ENCODE data around the gene KLK1. TPM values are rescaled to one million over a fixed set of nuclear protein-coding genes. Genes with fewer than 3 reads are reported as not detected.

Gene KLK1
- 3.0 TPM in 2 replicates for total RNA-seq

DNA sequence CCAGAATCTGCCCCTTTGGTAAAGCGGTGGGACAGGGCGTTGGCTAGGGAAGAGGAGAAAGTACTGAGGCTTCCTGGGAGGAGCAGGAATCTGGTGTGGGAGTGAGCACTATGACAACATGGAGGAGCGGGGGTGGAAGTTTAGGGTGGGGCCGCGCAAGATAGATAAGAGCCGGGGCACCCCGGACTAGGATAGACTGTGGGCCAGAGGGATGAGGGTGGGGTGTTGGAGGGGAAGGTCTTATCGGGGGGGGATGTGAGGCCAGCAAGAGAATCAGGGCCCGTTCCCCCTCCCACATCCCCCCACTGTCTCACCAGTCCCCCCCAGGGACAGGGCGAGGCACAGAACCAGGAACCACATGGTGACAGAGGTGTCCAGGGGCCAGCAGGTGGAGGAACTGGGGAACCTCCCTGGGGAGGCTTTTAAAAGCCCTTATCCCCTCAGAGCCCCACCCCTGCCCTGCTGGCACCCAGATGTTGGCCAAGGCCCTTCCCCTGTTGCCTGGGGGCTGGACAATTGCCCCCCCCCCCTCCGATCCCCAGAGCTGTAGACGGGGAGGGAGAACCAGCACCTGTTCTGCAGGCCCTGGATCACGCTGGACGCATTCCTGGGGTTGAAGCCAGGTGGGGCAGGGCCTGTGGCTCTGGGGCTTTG, at the start of gene KLK1:
Gene KLK1 (minus strand): TSS at position 399 of the 654 bp plus-strand sequence. CDS start 39 bp downstream, at position 360.
- Mint-ChIP-seq H3K27me3 (peaks cover 40% of the 10 kb centered on the region), H3K36me3 (ENCODE audit: low read depth) (no peaks in the 10 kb centered on the region), H3K9me3 (no peaks in the 10 kb centered on the region), H3K4me1 (peaks cover 21% of the 10 kb centered on the region), H3K27ac (no peak within 1 kb of the TSS), H3K4me3 (no peak within 1 kb of the TSS)
- intact Hi-C loops (cut with micrococcal nuclease), result no loop called here
- DNase-seq, result no peak

DNA sequence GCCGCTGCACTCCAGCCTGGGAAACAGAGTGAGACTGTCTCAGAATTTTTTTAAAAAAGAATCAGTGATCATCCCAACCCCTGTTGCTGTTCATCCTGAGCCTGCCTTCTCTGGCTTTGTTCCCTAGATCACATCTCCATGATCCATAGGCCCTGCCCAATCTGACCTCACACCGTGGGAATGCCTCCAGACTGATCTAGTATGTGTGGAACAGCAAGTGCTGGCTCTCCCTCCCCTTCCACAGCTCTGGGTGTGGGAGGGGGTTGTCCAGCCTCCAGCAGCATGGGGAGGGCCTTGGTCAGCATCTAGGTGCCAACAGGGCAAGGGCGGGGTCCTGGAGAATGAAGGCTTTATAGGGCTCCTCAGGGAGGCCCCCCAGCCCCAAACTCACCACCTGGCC, 49.5 kb upstream of the KLK1 start, which contains the start of gene KLK2:
Gene KLK2 (plus strand): TSS at position 384 of the 400 bp plus-strand sequence. CDS start 35 bp downstream, outside the sequence.
- H3K36me3 Mint-ChIP-seq (ENCODE audit: low read depth), result no peaks in the 10 kb centered on the region
- peaks cover 12% of the 10 kb centered on the region for H3K27me3 Mint-ChIP-seq
- intact Hi-C loops (cut with micrococcal nuclease), result no loop called here
- H3K27ac Mint-ChIP-seq, result no peak within 1 kb of the TSS
- no peaks in the 10 kb centered on the region for H3K9me3 Mint-ChIP-seq
- H3K4me3 Mint-ChIP-seq, result no peak within 1 kb of the TSS
- H3K4me1 Mint-ChIP-seq, result no peaks in the 10 kb centered on the region
- DNase-seq, result no peak

DNA sequence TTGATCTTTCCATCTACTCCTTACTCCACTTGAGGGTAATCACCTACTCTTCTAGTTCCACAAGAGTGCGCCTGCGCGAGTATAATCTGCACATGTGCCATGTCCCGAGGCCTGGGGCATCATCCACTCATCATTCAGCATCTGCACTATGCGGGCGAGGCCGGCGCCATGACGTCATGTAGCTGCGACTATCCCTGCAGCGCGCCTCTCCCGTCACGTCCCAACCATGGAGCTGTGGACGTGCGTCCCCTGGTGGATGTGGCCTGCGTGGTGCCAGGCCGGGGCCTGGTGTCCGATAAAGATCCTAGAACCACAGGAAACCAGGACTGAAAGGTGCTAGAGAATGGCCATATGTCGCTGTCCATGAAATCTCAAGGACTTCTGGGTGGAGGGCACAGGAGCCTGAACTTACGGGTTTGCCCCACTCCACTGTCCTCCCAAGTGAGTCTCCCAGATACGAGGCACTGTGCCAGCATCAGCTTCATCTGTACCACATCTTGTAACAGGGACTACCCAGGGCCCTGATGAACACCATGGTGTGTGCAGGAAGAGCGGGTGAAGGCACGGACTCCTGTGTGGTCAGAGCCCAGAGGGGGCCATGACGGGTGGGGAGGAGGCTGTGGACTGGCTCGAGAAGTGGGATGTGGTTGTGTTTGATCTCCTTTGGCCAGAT, 47.0 kb upstream of the KLK1 start:
- H3K4me3 Mint-ChIP-seq, result no peak overlapping the region
- DNase-seq, result peak; percentile 59
- no peaks in the 10 kb centered on the region for H3K9me3 Mint-ChIP-seq
- no peak overlapping the region for H3K27ac Mint-ChIP-seq
- peaks cover 22% of the 10 kb centered on the region for H3K27me3 Mint-ChIP-seq
- H3K4me1 Mint-ChIP-seq, result no peaks in the 10 kb centered on the region
- no peaks in the 10 kb centered on the region for H3K36me3 Mint-ChIP-seq (ENCODE audit: low read depth)
- intact Hi-C loops (cut with micrococcal nuclease), result no loop called here

DNA sequence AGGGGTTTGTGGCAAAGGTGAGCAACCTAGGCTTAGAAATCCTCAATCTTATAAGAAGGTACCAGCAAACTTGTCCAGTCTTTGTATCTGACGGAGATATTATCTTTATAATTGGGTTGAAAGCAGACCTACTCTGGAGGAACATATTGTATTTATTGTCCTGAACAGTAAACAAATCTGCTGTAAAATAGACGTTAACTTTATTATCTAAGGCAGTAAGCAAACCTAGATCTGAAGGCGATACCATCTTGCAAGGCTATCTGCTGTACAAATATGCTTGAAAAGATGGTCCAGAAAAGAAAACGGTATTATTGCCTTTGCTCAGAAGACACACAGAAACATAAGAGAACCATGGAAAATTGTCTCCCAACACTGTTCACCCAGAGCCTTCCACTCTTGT, 45.9 kb upstream of the KLK1 start:
- Mint-ChIP-seq H3K9me3 (no peaks in the 10 kb centered on the region), H3K27me3 (peaks cover 26% of the 10 kb centered on the region), H3K36me3 (ENCODE audit: low read depth) (no peaks in the 10 kb centered on the region), H3K27ac (no peak overlapping the region), H3K4me3 (no peak overlapping the region), H3K4me1 (no peaks in the 10 kb centered on the region)
- intact Hi-C loops (cut with micrococcal nuclease), result no loop called here
- DNase-seq, result no peak

DNA sequence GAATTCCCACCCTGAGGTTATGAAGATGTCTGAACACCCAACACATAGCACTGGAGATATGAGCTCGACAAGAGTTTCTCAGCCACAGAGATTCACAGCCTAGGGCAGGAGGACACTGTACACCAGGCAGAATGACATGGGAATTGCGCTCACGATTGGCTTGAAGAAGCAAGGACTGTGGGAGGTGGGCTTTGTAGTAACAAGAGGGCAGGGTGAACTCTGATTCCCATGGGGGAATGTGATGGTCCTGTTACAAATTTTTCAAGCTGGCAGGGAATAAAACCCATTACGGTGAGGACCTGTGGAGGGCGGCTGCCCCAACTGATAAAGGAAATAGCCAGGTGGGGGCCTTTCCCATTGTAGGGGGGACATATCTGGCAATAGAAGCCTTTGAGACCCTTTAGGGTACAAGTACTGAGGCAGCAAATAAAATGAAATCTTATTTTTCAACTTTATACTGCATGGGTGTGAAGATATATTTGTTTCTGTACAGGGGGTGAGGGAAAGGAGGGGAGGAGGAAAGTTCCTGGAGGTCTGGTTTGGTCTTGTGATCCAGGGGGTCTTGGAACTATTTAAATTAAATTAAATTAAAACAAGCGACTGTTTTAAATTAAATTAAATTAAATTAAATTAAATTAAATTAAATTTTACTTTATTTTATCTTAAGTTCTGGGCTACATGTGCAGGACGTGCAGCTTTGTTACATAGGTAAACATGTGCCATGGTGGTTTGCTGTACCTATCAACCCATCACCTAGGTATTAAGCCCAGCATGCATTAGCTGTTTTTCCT, 38.1 kb upstream of the KLK1 start:
- intact Hi-C loops (cut with micrococcal nuclease), result no loop called here
- peaks cover 5% of the 10 kb centered on the region for H3K9me3 Mint-ChIP-seq
- H3K27me3 Mint-ChIP-seq, result peaks cover 28% of the 10 kb centered on the region
- no peaks in the 10 kb centered on the region for H3K4me1 Mint-ChIP-seq
- no peak overlapping the region for H3K27ac Mint-ChIP-seq
- no peak overlapping the region for H3K4me3 Mint-ChIP-seq
- H3K36me3 Mint-ChIP-seq (ENCODE audit: low read depth), result no peaks in the 10 kb centered on the region
- DNase-seq, result no peak

DNA sequence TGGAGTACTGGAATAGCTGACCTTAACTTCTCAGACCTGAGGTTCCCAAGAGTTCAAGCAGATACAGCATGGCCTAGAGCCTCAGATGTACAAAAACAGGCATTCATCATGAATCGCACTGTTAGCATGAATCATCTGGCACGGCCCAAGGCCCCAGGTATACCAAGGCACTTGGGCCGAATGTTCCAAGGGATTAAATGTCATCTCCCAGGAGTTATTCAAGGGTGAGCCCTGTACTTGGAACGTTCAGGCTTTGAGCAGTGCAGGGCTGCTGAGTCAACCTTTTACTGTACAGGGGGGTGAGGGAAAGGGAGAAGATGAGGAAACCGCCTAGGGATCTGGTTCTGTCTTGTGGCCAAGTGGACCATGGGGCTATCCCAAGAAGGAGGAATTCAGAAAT, 37.4 kb upstream of the KLK1 start:
- Mint-ChIP-seq H3K4me1 (no peaks in the 10 kb centered on the region), H3K27ac (no peak overlapping the region), H3K9me3 (peaks cover 5% of the 10 kb centered on the region), H3K36me3 (ENCODE audit: low read depth) (no peaks in the 10 kb centered on the region), H3K27me3 (peaks cover 22% of the 10 kb centered on the region), H3K4me3 (no peak overlapping the region)
- intact Hi-C loops (cut with micrococcal nuclease), result no loop called here
- DNase-seq, result no peak

DNA sequence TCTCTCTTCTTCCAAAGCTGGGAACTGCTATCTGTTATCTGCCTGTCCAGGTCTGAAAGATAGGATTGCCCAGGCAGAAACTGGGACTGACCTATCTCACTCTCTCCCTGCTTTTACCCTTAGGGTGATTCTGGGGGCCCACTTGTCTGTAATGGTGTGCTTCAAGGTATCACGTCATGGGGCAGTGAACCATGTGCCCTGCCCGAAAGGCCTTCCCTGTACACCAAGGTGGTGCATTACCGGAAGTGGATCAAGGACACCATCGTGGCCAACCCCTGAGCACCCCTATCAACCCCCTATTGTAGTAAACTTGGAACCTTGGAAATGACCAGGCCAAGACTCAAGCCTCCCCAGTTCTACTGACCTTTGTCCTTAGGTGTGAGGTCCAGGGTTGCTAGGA, 36.3 kb upstream of the KLK1 start:
- H3K4me3 Mint-ChIP-seq, result no peak overlapping the region
- no peaks in the 10 kb centered on the region for H3K4me1 Mint-ChIP-seq
- no peaks in the 10 kb centered on the region for H3K36me3 Mint-ChIP-seq (ENCODE audit: low read depth)
- no peak for DNase-seq
- H3K9me3 Mint-ChIP-seq, result peaks cover 5% of the 10 kb centered on the region
- intact Hi-C loops (cut with micrococcal nuclease), result no loop called here
- H3K27me3 Mint-ChIP-seq, result peaks cover 23% of the 10 kb centered on the region
- no peak overlapping the region for H3K27ac Mint-ChIP-seq

DNA sequence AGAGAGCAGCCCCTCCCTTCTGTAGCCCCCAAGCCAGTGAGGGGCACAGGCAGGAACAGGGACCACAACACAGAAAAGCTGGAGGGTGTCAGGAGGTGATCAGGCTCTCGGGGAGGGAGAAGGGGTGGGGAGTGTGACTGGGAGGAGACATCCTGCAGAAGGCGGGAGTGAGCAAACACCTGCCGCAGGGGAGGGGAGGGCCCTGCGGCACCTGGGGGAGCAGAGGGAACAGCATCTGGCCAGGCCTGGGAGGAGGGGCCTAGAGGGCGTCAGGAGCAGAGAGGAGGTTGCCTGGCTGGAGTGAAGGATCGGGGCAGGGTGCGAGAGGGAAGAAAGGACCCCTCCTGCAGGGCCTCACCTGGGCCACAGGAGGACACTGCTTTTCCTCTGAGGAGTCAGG, 35.3 kb upstream of the KLK1 start:
- no peaks in the 10 kb centered on the region for H3K36me3 Mint-ChIP-seq (ENCODE audit: low read depth)
- peaks cover 21% of the 10 kb centered on the region for H3K27me3 Mint-ChIP-seq
- DNase-seq, result no peak
- H3K4me3 Mint-ChIP-seq, result no peak overlapping the region
- peaks cover 5% of the 10 kb centered on the region for H3K9me3 Mint-ChIP-seq
- intact Hi-C loops (cut with micrococcal nuclease), result no loop called here
- H3K27ac Mint-ChIP-seq, result no peak overlapping the region
- no peaks in the 10 kb centered on the region for H3K4me1 Mint-ChIP-seq

DNA sequence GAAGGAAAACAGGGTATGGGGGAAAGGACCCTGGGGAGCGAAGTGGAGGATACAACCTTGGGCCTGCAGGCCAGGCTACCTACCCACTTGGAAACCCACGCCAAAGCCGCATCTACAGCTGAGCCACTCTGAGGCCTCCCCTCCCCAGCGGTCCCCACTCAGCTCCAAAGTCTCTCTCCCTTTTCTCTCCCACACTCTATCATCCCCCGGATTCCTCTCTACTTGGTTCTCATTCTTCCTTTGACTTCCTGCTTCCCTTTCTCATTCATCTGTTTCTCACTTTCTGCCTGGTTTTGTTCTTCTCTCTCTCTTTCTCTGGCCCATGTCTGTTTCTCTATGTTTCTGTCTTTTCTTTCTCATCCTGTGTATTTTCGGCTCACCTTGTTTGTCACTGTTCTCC, 33.8 kb upstream of the KLK1 start:
- Mint-ChIP-seq H3K36me3 (ENCODE audit: low read depth) (no peaks in the 10 kb centered on the region), H3K4me1 (no peaks in the 10 kb centered on the region), H3K27ac (no peak overlapping the region), H3K27me3 (peaks cover 17% of the 10 kb centered on the region), H3K9me3 (peaks cover 5% of the 10 kb centered on the region), H3K4me3 (no peak overlapping the region)
- DNase-seq, result no peak
- intact Hi-C loops (cut with micrococcal nuclease), result no loop called here

DNA sequence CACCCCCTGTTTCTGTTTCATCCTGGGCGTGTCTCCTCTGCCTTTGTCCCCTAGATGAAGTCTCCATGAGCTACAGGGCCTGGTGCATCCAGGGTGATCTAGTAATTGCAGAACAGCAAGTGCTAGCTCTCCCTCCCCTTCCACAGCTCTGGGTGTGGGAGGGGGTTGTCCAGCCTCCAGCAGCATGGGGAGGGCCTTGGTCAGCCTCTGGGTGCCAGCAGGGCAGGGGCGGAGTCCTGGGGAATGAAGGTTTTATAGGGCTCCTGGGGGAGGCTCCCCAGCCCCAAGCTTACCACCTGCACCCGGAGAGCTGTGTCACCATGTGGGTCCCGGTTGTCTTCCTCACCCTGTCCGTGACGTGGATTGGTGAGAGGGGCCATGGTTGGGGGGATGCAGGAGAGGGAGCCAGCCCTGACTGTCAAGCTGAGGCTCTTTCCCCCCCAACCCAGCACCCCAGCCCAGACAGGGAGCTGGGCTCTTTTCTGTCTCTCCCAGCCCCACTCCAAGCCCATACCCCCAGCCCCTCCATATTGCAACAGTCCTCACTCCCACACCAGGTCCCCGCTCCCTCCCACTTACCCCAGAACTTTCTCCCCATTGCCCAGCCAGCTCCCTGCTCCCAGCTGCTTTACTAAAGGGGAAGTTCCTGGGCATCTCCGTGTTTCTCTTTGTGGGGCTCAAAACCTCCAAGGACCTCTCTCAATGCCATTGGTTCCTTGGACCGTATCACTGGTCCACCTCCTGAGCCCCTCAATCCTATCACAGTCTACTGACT, 31.2 kb upstream of the KLK1 start, which contains the start of gene KLK3:
Gene KLK3 (plus strand): TSS at position 280 of the 775 bp plus-strand sequence. CDS start 41 bp downstream, at position 321.
- no peak within 1 kb of the TSS for H3K27ac Mint-ChIP-seq
- H3K4me3 Mint-ChIP-seq, result no peak within 1 kb of the TSS
- H3K4me1 Mint-ChIP-seq, result no peaks in the 10 kb centered on the region
- no peaks in the 10 kb centered on the region for H3K36me3 Mint-ChIP-seq (ENCODE audit: low read depth)
- H3K9me3 Mint-ChIP-seq, result no peaks in the 10 kb centered on the region
- H3K27me3 Mint-ChIP-seq, result peaks cover 21% of the 10 kb centered on the region
- intact Hi-C loops (cut with micrococcal nuclease), result no loop called here
- DNase-seq, result no peak

DNA sequence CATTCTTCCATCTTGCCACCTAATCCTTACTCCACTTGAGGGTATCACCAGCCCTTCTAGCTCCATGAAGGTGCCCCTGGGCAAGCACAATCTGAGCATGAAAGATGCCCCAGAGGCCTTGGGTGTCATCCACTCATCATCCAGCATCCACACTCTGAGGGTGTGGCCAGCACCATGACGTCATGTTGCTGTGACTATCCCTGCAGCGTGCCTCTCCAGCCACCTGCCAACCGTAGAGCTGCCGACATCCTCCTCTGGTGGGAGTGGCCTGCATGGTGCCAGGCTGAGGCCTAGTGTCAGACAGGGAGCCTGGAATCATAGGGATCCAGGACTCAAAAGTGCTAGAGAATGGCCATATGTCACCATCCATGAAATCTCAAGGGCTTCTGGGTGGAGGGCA, 28.0 kb upstream of the KLK1 start:
- peaks cover 15% of the 10 kb centered on the region for H3K27me3 Mint-ChIP-seq
- no peaks in the 10 kb centered on the region for H3K4me1 Mint-ChIP-seq
- H3K4me3 Mint-ChIP-seq, result no peak overlapping the region
- H3K9me3 Mint-ChIP-seq, result no peaks in the 10 kb centered on the region
- DNase-seq, result no peak
- H3K36me3 Mint-ChIP-seq (ENCODE audit: low read depth), result no peaks in the 10 kb centered on the region
- H3K27ac Mint-ChIP-seq, result no peak overlapping the region
- intact Hi-C loops (cut with micrococcal nuclease), result no loop called here

DNA sequence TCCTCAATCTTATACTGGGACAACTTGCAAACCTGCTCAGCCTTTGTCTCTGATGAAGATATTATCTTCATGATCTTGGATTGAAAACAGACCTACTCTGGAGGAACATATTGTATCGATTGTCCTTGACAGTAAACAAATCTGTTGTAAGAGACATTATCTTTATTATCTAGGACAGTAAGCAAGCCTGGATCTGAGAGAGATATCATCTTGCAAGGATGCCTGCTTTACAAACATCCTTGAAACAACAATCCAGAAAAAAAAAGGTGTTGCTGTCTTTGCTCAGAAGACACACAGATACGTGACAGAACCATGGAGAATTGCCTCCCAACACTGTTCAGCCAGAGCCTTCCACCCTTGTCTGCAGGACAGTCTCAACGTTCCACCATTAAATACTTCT, 27.2 kb upstream of the KLK1 start:
- intact Hi-C loops (cut with micrococcal nuclease), result no loop called here
- Mint-ChIP-seq H3K27me3 (peaks cover 15% of the 10 kb centered on the region), H3K36me3 (ENCODE audit: low read depth) (no peaks in the 10 kb centered on the region), H3K4me3 (no peak overlapping the region), H3K9me3 (no peaks in the 10 kb centered on the region), H3K4me1 (no peaks in the 10 kb centered on the region), H3K27ac (no peak overlapping the region)
- no peak for DNase-seq

DNA sequence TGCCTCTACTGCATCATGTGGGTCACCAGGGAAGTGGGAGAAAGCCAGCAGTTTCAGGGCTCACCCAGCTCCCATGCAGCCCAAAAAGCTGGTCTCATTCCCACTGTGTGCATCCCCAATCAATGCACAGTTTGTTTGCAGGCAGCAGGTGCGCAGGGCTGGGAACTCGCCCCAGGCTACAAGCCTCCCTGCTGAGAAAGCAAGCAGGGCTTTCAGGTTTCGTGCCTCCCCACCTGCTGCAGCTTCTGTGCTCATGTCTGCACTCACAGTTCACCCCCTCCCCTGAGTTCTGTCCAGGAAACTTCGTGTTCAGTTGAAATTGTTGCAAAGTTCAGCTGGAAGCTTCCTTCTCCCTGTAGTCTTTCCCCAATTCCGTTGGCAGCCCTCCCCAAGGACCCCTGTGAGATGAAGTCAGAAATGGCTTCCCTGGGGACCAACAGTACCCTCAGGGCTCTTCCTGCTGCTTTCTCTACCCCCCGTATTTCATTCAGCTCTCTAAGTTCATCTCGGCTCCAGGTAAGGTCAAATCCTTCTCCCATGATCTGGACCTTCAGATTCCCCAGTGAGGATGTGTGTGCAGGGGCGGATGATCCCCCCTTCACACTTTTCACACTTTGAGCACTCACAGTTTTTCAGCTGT, 20.8 kb upstream of the KLK1 start:
- Mint-ChIP-seq H3K36me3 (ENCODE audit: low read depth) (no peaks in the 10 kb centered on the region), H3K27me3 (peaks cover 12% of the 10 kb centered on the region), H3K4me3 (no peak overlapping the region), H3K9me3 (no peaks in the 10 kb centered on the region), H3K4me1 (no peaks in the 10 kb centered on the region), H3K27ac (no peak overlapping the region)
- no peak for DNase-seq
- intact Hi-C loops (cut with micrococcal nuclease), result no loop called here
